ENCODE results near the gene LINGO3.
"Not testable (repeated sequence)": the region's sequence is repeated elsewhere in the genome, so short reads cannot be mapped to it uniquely, and the experiment has no call there.

Gene LINGO3

GRCh38 chr19:2302319-2303210 is 5.4 kb downstream of the LINGO3 start:
- no peak for DNase-seq

GRCh38 chr19:2300533-2300932 is 7.4 kb downstream of the LINGO3 start:
- no peak for DNase-seq

- DNase-seq = no peak
Measured at GRCh38 chr19:2296141-2296540, 11.8 kb downstream of the LINGO3 start.

GRCh38 chr19:2294687-2295335 is 13.1 kb downstream of the LINGO3 start:
- DNase-seq = no peak

- no peak for DNase-seq
Measured at GRCh38 chr19:2291185-2291751, 16.7 kb downstream of the LINGO3 start.

- DNase-seq = no peak
Measured at GRCh38 chr19:2290441-2291184, 17.3 kb downstream of the LINGO3 start.

GRCh38 chr19:2289714-2290435 is 18.1 kb downstream of the LINGO3 start:
- DNase-seq = no peak

- DNase-seq = no peak
Measured at GRCh38 chr19:2288818-2289713, 18.9 kb downstream of the LINGO3 start.

- DNase-seq = no peak
Measured at GRCh38 chr19:2288338-2288817, 19.6 kb downstream of the LINGO3 start.

GRCh38 chr19:2287585-2288337 is 20.2 kb downstream of the LINGO3 start:
- DNase-seq = no peak

- DNase-seq = no peak
Measured at GRCh38 chr19:2286402-2287140, 21.4 kb downstream of the LINGO3 start.

- DNase-seq = no peak
Measured at GRCh38 chr19:2283835-2284507, 24.0 kb downstream of the LINGO3 start.

- DNase-seq = no peak
Measured at GRCh38 chr19:2282862-2283237, 25.1 kb downstream of the LINGO3 start.

GRCh38 chr19:2282062-2282861 is 25.7 kb downstream of the LINGO3 start, which contains the start of gene PEAK3:
Gene PEAK3, minus strand, starts transcription at chr19:2282175. Its CDS starts 1,244 bp downstream, at chr19:2280931.
- DNase-seq = no peak

- DNase-seq = not testable (repeated sequence)
Measured at GRCh38 chr19:2281265-2282061, 26.5 kb downstream of the LINGO3 start.

- no peak for DNase-seq
Measured at GRCh38 chr19:2280633-2281264, 27.2 kb downstream of the LINGO3 start.

All from GOT3 (cell line).